ENCODE measurements around the gene SLITRK5.
A peak's percentile ranks its signal among the peaks of the same experiment; 100 is the strongest.

Gene SLITRK5

GRCh38 chr13:87677496-87678371, 6.6 kb downstream of the SLITRK5 start:
- H3K4me3 ChIP-seq (replicated peaks in 1 of 2; ENCODE audit: low read depth in 2 of 2, low read length in 2 of 2) = peak overlapping the region; percentile 24 to 34
- DNase-seq (ENCODE audit: low read depth in 2 of 2) = no peak
- no peak for TF ChIP-seq CTCF (IDR thresholded peaks at IDR 0.05; ENCODE audit: low read depth, low read length)

GRCh38 chr13:87678372-87678752, 7.2 kb downstream of the SLITRK5 start:
- no peak for DNase-seq (ENCODE audit: low read depth in 2 of 2)
- no peak overlapping the region for H3K4me3 ChIP-seq (replicated peaks in 1 of 2; ENCODE audit: low read depth in 2 of 2, low read length in 2 of 2)
- TF ChIP-seq CTCF (IDR thresholded peaks at IDR 0.05; ENCODE audit: low read depth, low read length) = no peak

- H3K4me3 ChIP-seq (replicated peaks in 1 of 2; ENCODE audit: low read depth in 2 of 2, low read length in 2 of 2) = no peak overlapping the region
- DNase-seq (ENCODE audit: low read depth in 2 of 2) = no peak
- TF ChIP-seq CTCF (IDR thresholded peaks at IDR 0.05; ENCODE audit: low read depth, low read length) = no peak
These were observed 9.1 kb downstream of the SLITRK5 start for GRCh38 chr13:87680298-87680697.

- TF ChIP-seq CTCF (IDR thresholded peaks at IDR 0.05; ENCODE audit: low read depth, low read length) = no peak
- no peak overlapping the region for H3K4me3 ChIP-seq (replicated peaks in 1 of 2; ENCODE audit: low read depth in 2 of 2, low read length in 2 of 2)
- DNase-seq (ENCODE audit: low read depth in 2 of 2) = peak in 1 of 2 donors; percentile 6
These were observed 13.9 kb downstream of the SLITRK5 start for GRCh38 chr13:87684850-87685742.

GRCh38 chr13:87696458-87696857, 25.3 kb downstream of the SLITRK5 start:
- no peak for TF ChIP-seq CTCF (IDR thresholded peaks at IDR 0.05; ENCODE audit: low read depth, low read length)
- no peak overlapping the region for H3K4me3 ChIP-seq (replicated peaks in 1 of 2; ENCODE audit: low read depth in 2 of 2, low read length in 2 of 2)
- DNase-seq (ENCODE audit: low read depth in 2 of 2) = no peak

- H3K4me3 ChIP-seq (replicated peaks in 1 of 2; ENCODE audit: low read depth in 2 of 2, low read length in 2 of 2) = no peak overlapping the region
- no peak for DNase-seq (ENCODE audit: low read depth in 2 of 2)
- TF ChIP-seq CTCF (IDR thresholded peaks at IDR 0.05; ENCODE audit: low read depth, low read length) = no peak
These were observed 27.1 kb downstream of the SLITRK5 start for GRCh38 chr13:87698268-87698667.

Data from cardiac fibroblast (primary cell).